ENCODE results near the gene EGFL7. TPM values are rescaled to one million over a fixed set of nuclear protein-coding genes. Genes with fewer than 3 reads are reported as not detected.
A peak's percentile ranks its signal among the peaks of the same experiment; 100 is the strongest.

The EGFL7 gene
- total and polyA plus RNA-seq, 2 of the 13 experiments (the other 11 are each of a cell fraction or from before 2014, with no cell fraction given), result 0.20 to 5.1 TPM

- TF ChIP-seq NFAT5 (CRISPR knock-in tag; IDR thresholded peaks at IDR 0.05) (no peak), ZFX (CRISPR knock-in tag; IDR thresholded peaks at IDR 0.05; ENCODE audit: low read depth) (peak; percentile 70), ZSCAN29 (CRISPR knock-in tag; conservative IDR thresholded peaks at IDR 0.05) (no peak; the same call in 1 of the 2 replicates), ZMYM4 (CRISPR knock-in tag; IDR thresholded peaks at IDR 0.05) (no peak), ZBTB8A (CRISPR knock-in tag; IDR thresholded peaks at IDR 0.05; ENCODE audit: borderline replicate concordance, low read depth) (no peak), THAP7 (CRISPR knock-in tag; IDR thresholded peaks at IDR 0.05) (no peak), SOX13 (IDR thresholded peaks at IDR 0.05) (no peak; the same call in 1 of the 2 replicates), SOX13 (CRISPR knock-in tag; conservative IDR thresholded peaks at IDR 0.05 in 1 of 2, IDR thresholded peaks at IDR 0.05 in 1 of 2) (no peak), ZNF781 (CRISPR knock-in tag; IDR thresholded peaks at IDR 0.05; ENCODE audit: borderline replicate concordance, not compliant biosample characterization) (no peak)
Observed at GRCh38 chr9:136645903-136646754, 16.6 kb upstream of the EGFL7 start (continued).

Data from HepG2 (cell line).